OCI-M2 (cell line): Measurements from ENCODE around the gene BCAS3.

ENCODE experiments used
- DNase-seq: peaks from one replicate; lab custom pipeline; 2025; ENCODE audit not compliant: unreplicated experiment; lab: John Stamatoyannopoulos, UW

BCAS3 gene

DNA sequence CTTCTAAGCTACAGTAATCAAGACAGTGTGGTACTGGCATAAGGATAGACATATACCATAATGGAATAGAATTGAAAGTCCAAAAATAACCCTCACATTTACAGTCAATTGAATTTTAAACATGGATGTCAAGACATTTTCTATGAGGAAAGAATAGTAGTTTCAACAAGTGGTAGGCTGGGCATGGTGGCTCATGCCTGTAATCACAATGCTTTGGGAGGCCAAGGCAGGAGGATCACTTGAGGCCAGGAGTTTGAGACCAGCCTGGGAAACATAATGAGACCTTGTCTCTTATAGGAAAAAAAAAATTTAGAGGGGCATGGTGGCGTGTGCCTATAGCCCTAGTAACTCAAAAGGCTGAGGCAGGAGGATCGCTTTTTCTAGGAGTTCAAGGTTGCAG lies 599.2 kb downstream of the BCAS3 start:
- no peak for DNase-seq

- DNase-seq: no peak
Measured at GRCh38 chr17:61279476-61280145, 602.0 kb downstream of the BCAS3 start.

- DNase-seq: no peak
Measured at GRCh38 chr17:61280338-61280737, 602.7 kb downstream of the BCAS3 start.

DNA sequence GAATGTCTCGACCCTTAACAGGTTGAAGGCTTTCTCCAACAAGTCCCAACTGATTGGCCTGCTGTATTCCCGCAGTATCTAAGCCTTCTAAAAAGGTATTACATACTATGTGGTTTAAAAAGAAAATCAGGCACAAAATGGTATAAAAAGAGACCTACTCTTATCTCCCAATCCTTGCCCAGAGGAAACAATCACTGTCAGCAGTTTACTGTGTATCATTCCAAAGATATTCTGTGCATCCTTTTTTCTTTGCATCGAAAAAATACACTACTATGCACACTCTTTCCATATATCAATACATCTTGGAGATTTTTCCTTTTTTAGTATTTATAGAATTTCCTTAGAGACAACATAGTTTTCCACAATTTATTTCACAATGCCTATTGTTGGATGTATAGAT lies 603.2 kb downstream of the BCAS3 start:
- DNase-seq: no peak

GRCh38 chr17:61282377-61282776 lies 604.7 kb downstream of the BCAS3 start:
- no peak for DNase-seq

DNA sequence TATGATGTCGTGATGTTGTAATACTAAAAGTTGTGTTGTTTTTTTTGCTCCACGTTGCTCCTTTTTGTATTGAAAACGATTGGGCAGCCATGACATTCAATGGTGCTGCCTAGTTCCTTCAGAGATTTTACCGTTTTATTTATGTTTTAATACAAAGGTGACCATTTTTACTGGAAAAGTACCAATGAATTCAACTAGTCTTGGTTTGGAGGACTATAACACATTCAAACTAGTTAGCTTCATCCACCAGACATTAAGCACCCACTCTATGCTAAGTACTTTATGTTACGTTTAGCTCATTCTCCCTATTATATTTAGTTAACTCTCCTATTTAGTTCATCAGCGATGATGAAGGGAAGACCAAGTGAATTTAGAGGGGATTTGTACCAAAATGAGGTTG lies 605.4 kb downstream of the BCAS3 start:
- no peak for DNase-seq

- no peak for DNase-seq
Measured at GRCh38 chr17:61284174-61284573, 606.5 kb downstream of the BCAS3 start.

DNA sequence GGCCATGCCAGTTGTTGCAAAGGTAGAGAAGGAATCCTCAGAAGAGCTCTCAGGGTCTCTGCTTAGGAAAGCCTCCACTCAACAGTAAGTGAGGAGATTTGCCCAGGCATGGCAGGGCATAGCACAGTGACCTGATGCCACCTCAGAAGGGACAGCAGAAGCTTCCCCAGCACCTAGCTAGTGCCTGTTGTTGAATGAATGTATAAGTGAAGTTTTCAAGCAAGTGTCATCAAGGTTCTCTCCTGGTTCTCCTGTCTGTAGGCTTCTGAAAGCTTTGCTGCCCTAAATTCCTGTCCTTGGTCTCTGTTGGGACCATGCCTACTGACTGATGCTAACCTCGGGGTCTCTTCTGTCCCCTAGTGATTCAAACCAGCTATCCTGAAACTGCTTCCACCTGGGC lies 607.1 kb downstream of the BCAS3 start:
- DNase-seq: no peak

GRCh38 chr17:61285526-61286320 lies 608.1 kb downstream of the BCAS3 start:
- DNase-seq: no peak

DNA sequence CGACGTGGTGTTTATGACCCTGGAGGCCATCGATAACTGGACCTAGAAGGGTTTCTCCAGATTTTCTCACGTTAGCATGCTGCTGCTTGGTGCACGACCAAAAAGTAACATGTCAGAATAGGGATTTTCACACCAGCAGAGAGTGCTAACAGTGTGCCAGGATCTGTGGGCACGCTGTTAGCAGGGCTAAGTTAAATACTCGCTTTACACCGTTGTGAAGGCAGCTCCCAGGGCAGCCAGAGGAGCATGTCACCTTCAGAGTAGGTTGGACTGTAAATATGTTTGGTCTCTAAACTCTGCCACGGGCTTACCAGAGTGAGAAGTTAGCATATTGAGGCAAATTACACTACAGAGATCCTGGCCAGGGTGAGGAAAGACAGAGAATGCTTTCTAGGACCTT lies 608.8 kb downstream of the BCAS3 start:
- DNase-seq: no peak

DNA sequence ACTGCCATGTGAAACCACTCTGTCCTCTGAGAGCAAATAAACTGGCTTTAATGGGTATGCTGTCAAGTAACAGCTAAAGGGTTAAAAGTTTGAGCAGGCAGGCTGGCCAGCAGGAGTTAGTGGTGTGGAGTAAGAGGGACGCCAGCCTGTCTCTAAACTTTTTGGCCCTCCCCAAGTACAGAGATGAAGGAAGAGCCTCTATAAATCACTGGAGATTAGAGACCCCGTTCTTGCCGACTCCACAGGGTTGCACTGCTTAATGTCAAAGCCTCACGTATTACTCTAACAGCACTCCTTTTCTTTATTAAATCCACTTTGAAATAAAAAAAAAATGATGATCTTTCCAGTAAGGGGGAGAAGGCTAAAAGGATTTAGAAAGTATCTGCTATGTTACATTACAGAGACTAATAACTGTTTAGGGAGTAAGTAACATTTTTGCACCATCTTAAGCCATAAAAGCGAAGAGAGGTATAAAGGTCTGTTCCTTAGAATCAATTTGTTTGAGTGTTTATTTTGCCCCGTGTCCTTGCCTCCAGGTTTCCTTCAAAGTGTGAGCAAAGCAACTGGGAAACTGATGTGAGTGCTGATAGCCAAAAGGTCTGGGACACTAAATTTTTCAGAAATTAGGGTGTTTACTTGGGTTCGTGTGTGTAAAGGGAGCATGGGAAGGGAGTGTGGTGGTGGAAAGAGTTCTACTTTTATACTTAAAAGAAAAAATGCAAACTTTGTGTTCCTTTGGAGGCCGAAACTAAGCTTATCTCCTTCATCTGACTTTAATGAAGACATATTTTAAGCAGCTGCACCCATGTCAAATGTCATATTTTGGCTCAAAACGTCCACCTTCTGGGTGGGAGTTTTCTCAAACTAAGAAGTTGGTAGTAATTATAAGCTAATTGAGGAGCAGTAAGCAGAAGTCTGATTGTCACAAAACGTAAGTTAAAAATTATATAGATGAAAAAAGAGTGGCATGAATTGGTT lies 612.0 kb downstream of the BCAS3 start:
- DNase-seq: no peak

- no peak for DNase-seq
Measured at GRCh38 chr17:61291451-61292285, 614.0 kb downstream of the BCAS3 start.

- DNase-seq: no peak
Measured at GRCh38 chr17:61294286-61294685, 616.6 kb downstream of the BCAS3 start.

DNA sequence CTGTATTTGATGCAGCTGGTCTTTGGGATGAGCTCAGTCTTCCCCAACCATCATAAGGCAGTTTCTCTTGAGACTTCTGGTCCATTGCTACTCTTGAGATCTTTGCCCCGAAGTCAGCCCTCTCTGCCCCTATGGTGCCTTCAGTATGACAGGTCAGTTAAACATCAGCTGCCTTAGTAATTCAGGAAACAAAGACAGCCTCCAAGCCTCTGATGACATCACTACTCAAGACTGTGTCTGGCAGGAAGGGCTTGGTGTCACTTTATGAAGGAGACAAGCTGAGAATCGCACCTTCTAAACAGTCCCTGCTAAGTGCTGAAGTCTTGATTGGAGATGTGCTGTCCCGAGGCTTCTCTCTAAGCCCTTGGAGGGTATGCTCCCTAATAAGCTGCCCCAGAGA lies 617.1 kb downstream of the BCAS3 start:
- no peak for DNase-seq

GRCh38 chr17:61296058-61296457 lies 618.4 kb downstream of the BCAS3 start:
- DNase-seq: no peak

DNA sequence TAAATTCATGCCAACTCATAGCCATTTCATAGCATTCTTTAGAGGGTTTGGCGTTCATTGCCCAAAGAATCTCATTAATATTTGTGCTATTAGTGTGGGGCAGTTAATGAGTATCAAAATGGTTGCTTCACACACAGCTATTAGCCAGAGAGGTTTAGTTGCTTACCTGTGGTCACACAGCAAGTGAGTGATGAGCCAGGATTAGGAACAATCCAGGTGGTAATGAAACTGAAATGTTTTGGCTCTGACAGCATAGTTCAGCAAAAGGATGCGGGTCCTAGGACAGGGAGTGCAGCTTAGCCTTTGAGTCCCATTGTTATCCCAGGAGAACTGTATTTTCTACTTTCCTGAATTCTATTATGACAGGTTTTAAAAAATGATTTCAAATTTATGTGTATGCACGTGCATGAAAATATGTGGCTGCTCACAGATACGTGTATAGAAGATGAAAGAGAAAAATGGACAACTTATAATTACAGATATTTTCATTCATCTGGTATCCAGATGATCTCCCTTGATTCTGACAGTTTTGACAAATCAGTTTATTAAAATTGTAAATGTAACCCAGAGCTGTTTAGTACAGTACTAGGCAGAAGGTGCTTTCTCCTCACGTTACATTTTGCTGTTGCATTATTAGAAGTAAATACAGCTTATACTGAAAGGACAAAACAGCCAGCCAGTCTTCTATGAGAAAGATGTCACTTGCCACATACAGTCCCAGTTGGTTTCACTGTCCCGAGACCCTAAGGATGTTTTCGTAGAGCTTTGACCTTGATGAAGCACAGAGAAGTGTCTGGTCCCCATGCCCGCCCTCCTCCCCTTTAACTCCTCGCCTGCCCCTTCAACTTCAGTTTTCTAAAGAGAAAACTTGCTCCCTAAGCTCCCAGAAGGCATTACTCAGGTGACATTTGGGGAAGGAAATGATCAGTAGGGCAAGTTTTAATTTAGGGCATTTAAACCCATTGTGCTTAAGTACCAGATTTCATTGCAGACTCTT lies 622.2 kb downstream of the BCAS3 start:
- no peak for DNase-seq

- no peak for DNase-seq
Measured at GRCh38 chr17:61302953-61303816, 625.5 kb downstream of the BCAS3 start.

GRCh38 chr17:61303817-61304096 lies 626.1 kb downstream of the BCAS3 start:
- no peak for DNase-seq

- no peak for DNase-seq
Measured at GRCh38 chr17:61305024-61305423, 627.4 kb downstream of the BCAS3 start.
